Mesothelial cell of epicardium (in vitro differentiated cells): ENCODE data around the gene LIMK2. TPM values are rescaled to one million over a fixed set of nuclear protein-coding genes. Genes with fewer than 3 reads are reported as not detected.

Experiments
- DNase-seq, 2 experiments: peaks; one replicate each; pipeline ENCODE4 v3.0.0; 2021; ENCODE audit warnings: low spot score in 2 of 2; ENCODE audit not compliant: unreplicated experiment in 2 of 2
- H3K27ac Mint-ChIP-seq: 2 replicates; pipeline ENCODE4 v1.8.0; 2021; ENCODE audit warnings: mixed read lengths
- H3K27me3 Mint-ChIP-seq: 2 replicates; pipeline ENCODE4 v1.8.0; 2021; ENCODE audit warnings: low read depth, mixed read lengths
- H3K36me3 Mint-ChIP-seq: 2 replicates; pipeline ENCODE4 v1.8.0; 2021; ENCODE audit warnings: mixed read lengths
- H3K4me1 Mint-ChIP-seq: 2 replicates; pipeline ENCODE4 v1.8.0; 2021; ENCODE audit warnings: mixed read lengths
- H3K4me3 Mint-ChIP-seq: 2 replicates; pipeline ENCODE4 v1.8.0; 2021; ENCODE audit warnings: mild to moderate bottlenecking, moderate library complexity, mixed read lengths
- H3K9me3 Mint-ChIP-seq: 2 replicates; pipeline ENCODE4 v1.8.0; 2021; ENCODE audit warnings: mixed read lengths
- total RNA-seq: library from RNA; stranded (reverse); gene quantifications from 3 replicates; pipeline ENCODE4 v1.2.1, GENCODE V29; 2021
- TF ChIP-seq, protein P1 (sequence below): fragments of 200-600 bp; sonication (generic); IDR thresholded peaks from one replicate; pipeline ENCODE4 v1.5.0; 2021; ENCODE audit warnings: antibody characterized with exemption; ENCODE audit not compliant: unreplicated experiment

The LIMK2 gene
- total RNA-seq, 1 donor from 2014 or later = 121 TPM

DNA sequence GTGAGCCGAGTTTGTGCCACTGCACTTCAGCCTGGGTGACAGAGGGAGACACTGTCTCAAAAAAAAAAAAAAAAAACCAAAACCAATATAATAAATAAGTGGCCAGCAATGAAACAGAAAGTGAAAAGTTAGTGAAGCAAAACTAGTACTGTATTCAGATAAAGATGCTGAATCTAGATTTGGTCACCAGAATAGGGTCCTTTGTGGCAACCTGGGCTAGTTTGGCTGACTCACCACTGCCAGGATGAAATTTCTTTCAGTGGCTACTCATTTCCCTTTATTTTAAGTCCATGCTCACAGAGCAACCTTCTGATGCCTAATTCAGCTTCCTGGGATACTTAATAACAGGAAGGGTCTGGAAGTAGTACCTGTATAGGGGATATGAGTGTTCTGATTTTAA lies 26.0 kb downstream of the LIMK2 start:
- no peaks in the 10 kb centered on the region for H3K27me3 Mint-ChIP-seq

GRCh38 chr22:31239771-31240370 lies 27.8 kb downstream of the LIMK2 start:
- Mint-ChIP-seq H3K27me3 (no peaks in the 10 kb centered on the region), H3K27ac (no peak overlapping the region), H3K4me3 (no peak overlapping the region), H3K4me1 (peaks cover 45% of the 10 kb centered on the region), H3K36me3 (no peaks in the 10 kb centered on the region), H3K9me3 (no peaks in the 10 kb centered on the region)
- TF ChIP-seq, protein P1, sequence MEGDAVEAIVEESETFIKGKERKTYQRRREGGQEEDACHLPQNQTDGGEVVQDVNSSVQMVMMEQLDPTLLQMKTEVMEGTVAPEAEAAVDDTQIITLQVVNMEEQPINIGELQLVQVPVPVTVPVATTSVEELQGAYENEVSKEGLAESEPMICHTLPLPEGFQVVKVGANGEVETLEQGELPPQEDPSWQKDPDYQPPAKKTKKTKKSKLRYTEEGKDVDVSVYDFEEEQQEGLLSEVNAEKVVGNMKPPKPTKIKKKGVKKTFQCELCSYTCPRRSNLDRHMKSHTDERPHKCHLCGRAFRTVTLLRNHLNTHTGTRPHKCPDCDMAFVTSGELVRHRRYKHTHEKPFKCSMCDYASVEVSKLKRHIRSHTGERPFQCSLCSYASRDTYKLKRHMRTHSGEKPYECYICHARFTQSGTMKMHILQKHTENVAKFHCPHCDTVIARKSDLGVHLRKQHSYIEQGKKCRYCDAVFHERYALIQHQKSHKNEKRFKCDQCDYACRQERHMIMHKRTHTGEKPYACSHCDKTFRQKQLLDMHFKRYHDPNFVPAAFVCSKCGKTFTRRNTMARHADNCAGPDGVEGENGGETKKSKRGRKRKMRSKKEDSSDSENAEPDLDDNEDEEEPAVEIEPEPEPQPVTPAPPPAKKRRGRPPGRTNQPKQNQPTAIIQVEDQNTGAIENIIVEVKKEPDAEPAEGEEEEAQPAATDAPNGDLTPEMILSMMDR = no peak
- DNase-seq = no peak

More for the DNA sequence above, 26.0 kb downstream of the LIMK2 start:
- no peak overlapping the region for H3K27ac Mint-ChIP-seq
- no peak overlapping the region for H3K4me3 Mint-ChIP-seq
- peaks cover 27% of the 10 kb centered on the region for H3K4me1 Mint-ChIP-seq
- peaks cover 3% of the 10 kb centered on the region for H3K36me3 Mint-ChIP-seq
- H3K9me3 Mint-ChIP-seq = no peaks in the 10 kb centered on the region
- TF ChIP-seq, protein P1 = no peak
- no peak for DNase-seq

DNA sequence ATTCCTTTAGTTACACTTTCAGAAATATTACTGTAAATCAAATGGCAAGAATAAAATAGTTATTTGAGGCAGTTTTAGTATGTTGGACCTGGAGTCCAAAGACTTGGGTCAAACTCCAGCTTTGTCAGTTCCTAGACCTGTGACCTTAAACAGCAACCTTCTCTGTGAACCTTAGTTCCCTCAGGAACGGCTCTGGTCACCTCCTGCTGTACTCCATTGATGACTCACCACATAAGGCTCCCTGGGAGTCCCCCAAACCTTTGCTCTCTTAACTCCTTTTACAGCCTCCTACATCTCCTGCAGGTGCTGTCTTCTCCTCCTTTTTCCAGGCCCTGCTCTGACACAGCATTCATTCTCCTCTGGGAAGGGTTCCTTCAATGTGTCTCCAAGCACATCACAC lies 29.1 kb downstream of the LIMK2 start:
- Mint-ChIP-seq H3K27ac (peak overlapping the region; percentile 76), H3K4me3 (no peak overlapping the region), H3K4me1 (peaks cover 46% of the 10 kb centered on the region), H3K27me3 (no peaks in the 10 kb centered on the region), H3K9me3 (no peaks in the 10 kb centered on the region), H3K36me3 (no peaks in the 10 kb centered on the region)
- TF ChIP-seq, protein P1 = no peak
- no peak for DNase-seq

DNA sequence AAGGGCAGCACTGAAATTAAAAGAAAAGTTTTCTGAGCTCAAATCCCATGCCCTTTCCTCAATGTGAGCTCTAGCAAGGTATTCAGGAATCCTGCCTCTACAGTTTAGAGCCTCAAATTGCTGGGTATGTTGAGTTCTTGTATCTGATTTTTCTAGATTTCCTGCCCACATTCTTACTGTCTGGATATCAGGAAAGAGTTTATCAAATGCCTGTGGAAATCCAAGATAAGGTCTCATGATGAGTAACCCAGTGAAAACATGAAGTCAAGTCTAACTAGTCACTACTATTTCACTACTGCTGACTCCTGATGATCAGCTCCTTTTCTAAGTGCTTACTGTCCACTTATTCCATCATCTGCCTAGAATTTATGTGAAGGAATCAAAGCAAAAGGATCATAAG lies 29.8 kb downstream of the LIMK2 start:
- H3K4me1 Mint-ChIP-seq = peaks cover 50% of the 10 kb centered on the region
- H3K36me3 Mint-ChIP-seq = no peaks in the 10 kb centered on the region
- TF ChIP-seq, protein P1 = peak; percentile 15
- DNase-seq = no peak
- peak overlapping the region; percentile 83 for H3K27ac Mint-ChIP-seq
- no peaks in the 10 kb centered on the region for H3K9me3 Mint-ChIP-seq
- H3K4me3 Mint-ChIP-seq = no peak overlapping the region
- H3K27me3 Mint-ChIP-seq = no peaks in the 10 kb centered on the region

DNA sequence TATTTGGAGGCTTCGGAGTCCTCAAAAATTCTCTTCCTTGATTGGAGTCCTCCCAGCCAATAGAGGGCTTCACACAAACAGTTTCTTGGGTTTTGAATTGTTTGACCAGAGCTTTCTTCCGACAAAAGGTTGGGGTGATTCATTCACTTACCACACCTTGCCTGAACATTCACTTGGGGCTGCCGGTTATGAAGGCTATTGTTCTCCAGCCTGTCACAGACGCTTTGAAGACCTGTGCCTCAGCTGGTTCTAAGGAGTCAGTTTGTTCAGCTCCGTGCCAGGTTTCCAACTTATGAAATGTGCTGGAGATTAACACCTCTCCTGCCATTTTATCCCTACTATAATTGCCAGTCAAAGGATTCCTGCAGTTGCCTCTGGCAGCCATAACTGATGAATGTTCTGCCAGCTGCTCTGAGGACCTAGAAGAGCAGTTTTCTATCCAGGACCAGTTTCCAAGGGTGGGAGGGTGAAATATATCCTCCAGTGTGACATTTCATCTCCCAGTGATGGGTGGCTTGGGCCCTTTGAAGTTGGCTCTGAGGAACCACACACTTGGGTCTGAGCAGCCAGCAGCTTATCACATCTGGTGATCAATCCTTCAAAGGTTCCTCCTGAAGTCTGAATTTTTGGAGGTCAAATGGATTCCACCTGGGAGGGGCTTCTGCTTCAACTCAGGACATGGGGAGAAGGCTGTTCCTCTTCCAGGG lies 31.4 kb downstream of the LIMK2 start:
- no peaks in the 10 kb centered on the region for H3K27me3 Mint-ChIP-seq
- peaks cover 58% of the 10 kb centered on the region for H3K4me1 Mint-ChIP-seq
- peak overlapping the region; percentile 97 for H3K27ac Mint-ChIP-seq
- DNase-seq = no peak
- H3K9me3 Mint-ChIP-seq = no peaks in the 10 kb centered on the region
- peak overlapping the region; percentile 37 for H3K4me3 Mint-ChIP-seq
- TF ChIP-seq, protein P1 = no peak
- no peaks in the 10 kb centered on the region for H3K36me3 Mint-ChIP-seq
